ENCODE data around the gene SPSB2. TPM values are rescaled to one million over a fixed set of nuclear protein-coding genes. Genes with fewer than 3 reads are reported as not detected.
"Not testable (repeated sequence)": the region's sequence is repeated elsewhere in the genome, so short reads cannot be mapped to it uniquely, and the experiment has no call there.

The SPSB2 gene
- total RNA-seq, 4 donors from 2014 or later: 16.3 to 35.0 (median 25.6) TPM

- Histone ChIP-seq H3K27me3 (no peaks in the 10 kb centered on the region), H3K27ac (peak within 1 kb of the TSS; percentile 50 to 76 (median 76)), H3K4me1 (peaks cover 26 to 32% of the 10 kb centered on the region in 2 donors), H3K4me3 (replicated peaks in 1 of 3) (peak within 1 kb of the TSS; percentile 24 to 61 (median 34)), H3K9me3 (no peaks in the 10 kb centered on the region), H3K36me3 (no peaks in the 10 kb centered on the region)
- intact Hi-C loops (cut with DNase I): loop anchor here (5.0 kb wide), 1 partner anchor 42 kb away; the partner anchor contains the start of gene SPSB2
- TF ChIP-seq POLR2A (IDR thresholded peaks at IDR 0.05) (peak in 1 of 2 donors; percentile 61), CTCF (IDR thresholded peaks at IDR 0.05) (no peak)
- DNase-seq: peak; percentile 76 to 77
- 0 to 2% methylated on average over 16 to 35 of the region's 68 CpGs for WGBS, 2 donors
These were observed 41.3 kb upstream of the SPSB2 start, which contains the start of gene ENO2 for GRCh38 chr12:6914246-6914946. Gene ENO2 (plus strand): TSS chr12:6914580. CDS start chr12:6915833, 1,253 bp downstream.

DNA sequence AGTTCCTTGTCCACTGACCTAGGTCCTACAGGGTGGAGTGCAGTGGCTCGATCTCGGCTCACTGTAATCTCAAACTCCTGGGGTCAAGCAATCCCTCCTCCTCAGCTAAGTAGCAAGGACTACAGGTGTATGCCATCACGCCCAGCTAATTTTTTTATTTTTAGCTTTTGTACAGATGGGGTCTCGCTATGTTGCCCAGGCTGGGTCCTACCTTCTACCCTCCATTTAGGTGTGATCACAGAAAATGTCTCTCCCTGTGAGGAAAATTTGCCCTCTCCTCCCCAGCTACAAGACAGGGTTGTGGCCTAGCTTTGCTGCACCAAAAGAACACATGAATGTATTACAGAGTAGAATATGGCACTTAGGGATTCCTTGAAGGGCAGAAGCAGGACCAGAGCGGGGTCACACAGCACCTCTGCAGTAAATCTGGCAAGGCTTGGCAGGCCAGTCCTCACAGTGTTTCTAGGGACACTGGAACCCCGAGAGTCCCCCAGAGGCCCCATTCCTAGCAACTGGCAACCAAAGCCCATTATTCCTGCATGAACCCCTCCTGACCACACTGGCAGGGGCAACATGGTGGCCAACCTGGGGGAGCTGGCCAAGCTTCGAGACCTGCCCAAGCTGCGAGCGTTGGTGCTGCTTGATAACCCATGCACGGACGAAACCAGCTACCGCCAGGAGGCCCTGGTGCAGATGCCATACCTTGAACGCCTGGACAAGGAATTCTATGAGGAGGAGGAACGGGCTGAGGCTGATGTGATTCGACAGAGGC is 39.2 kb upstream of the SPSB2 start:
- intact Hi-C loops (cut with DNase I): loop anchor here (5.0 kb wide), 1 partner anchor 40 kb away; the partner anchor contains the start of gene SPSB2
- Histone ChIP-seq H3K27me3 (no peaks in the 10 kb centered on the region), H3K9me3 (no peaks in the 10 kb centered on the region), H3K36me3 (no peaks in the 10 kb centered on the region), H3K27ac (no peak overlapping the region), H3K4me1 (peaks cover 26 to 31% of the 10 kb centered on the region in 2 donors), H3K4me3 (replicated peaks in 1 of 3) (no peak overlapping the region)
- 81 to 85% methylated on average over 15 of the region's 15 CpGs for WGBS, 2 donors
- DNase-seq: no peak
- TF ChIP-seq CTCF (IDR thresholded peaks at IDR 0.05) (no peak), POLR2A (IDR thresholded peaks at IDR 0.05) (no peak)

GRCh38 chr12:6909421-6910145 is 36.5 kb upstream of the SPSB2 start:
- Histone ChIP-seq H3K27me3 (no peaks in the 10 kb centered on the region), H3K36me3 (no peaks in the 10 kb centered on the region), H3K4me1 (peaks cover 10 to 13% of the 10 kb centered on the region in 2 donors), H3K9me3 (no peaks in the 10 kb centered on the region), H3K27ac (no peak overlapping the region), H3K4me3 (replicated peaks in 1 of 3) (no peak overlapping the region)
- intact Hi-C loops (cut with DNase I): loop anchor here (5.0 kb wide), 1 partner anchor 37 kb away; the partner anchor contains the start of gene SPSB2
- TF ChIP-seq CTCF (IDR thresholded peaks at IDR 0.05): no peak
- no peak for TF ChIP-seq POLR2A (IDR thresholded peaks at IDR 0.05)
- 78 to 90% methylated on average over 4 of the region's 4 CpGs for WGBS, 2 donors
- DNase-seq: no peak

GRCh38 chr12:6908141-6908540 is 35.0 kb upstream of the SPSB2 start:
- H3K27ac ChIP-seq; H3K27me3 ChIP-seq; H3K36me3 ChIP-seq; DNase-seq; H3K4me3 ChIP-seq (replicated peaks in 1 of 3); intact Hi-C loops (cut with DNase I); H3K9me3 ChIP-seq: not testable (repeated sequence)
- 96 to 98% methylated on average over 9 to 11 of the region's 11 CpGs for WGBS, 2 donors
- H3K4me1 ChIP-seq: peaks cover 9 to 10% of the 10 kb centered on the region in 2 donors

- no peak for DNase-seq
- Histone ChIP-seq H3K4me3 (replicated peaks in 1 of 3) (peak overlapping the region in 1 of 3 donors; percentile 53), H3K36me3 (no peaks in the 10 kb centered on the region), H3K4me1 (peaks cover 9 to 10% of the 10 kb centered on the region in 2 donors), H3K27me3 (no peaks in the 10 kb centered on the region), H3K9me3 (no peaks in the 10 kb centered on the region), H3K27ac (peak overlapping the region; percentile 68 to 89 (median 70))
- no peak for TF ChIP-seq POLR2A (IDR thresholded peaks at IDR 0.05)
- TF ChIP-seq CTCF (IDR thresholded peaks at IDR 0.05): no peak
- 56 to 64% methylated on average over 5 of the region's 5 CpGs for WGBS, 2 donors
- intact Hi-C loops (cut with DNase I): no loop called here
These were observed 32.4 kb upstream of the SPSB2 start for GRCh38 chr12:6905414-6906040.
